HG03439 (cell line): ENCODE results near the gene DNMT3B.
A peak's percentile ranks its signal among the peaks of the same experiment; 100 is the strongest.
"Not testable (repeated sequence)": the region's sequence is repeated elsewhere in the genome, so short reads cannot be mapped to it uniquely, and the experiment has no call there.

ENCODE experiments used
- ATAC-seq: cut with Tn5 transposase; IDR thresholded peaks from one replicate; pipeline ENCODE4 v1.9.1; 2021; ENCODE audit warnings: mild to moderate bottlenecking, moderate library complexity; ENCODE audit not compliant: unreplicated experiment

The DNMT3B gene

DNA sequence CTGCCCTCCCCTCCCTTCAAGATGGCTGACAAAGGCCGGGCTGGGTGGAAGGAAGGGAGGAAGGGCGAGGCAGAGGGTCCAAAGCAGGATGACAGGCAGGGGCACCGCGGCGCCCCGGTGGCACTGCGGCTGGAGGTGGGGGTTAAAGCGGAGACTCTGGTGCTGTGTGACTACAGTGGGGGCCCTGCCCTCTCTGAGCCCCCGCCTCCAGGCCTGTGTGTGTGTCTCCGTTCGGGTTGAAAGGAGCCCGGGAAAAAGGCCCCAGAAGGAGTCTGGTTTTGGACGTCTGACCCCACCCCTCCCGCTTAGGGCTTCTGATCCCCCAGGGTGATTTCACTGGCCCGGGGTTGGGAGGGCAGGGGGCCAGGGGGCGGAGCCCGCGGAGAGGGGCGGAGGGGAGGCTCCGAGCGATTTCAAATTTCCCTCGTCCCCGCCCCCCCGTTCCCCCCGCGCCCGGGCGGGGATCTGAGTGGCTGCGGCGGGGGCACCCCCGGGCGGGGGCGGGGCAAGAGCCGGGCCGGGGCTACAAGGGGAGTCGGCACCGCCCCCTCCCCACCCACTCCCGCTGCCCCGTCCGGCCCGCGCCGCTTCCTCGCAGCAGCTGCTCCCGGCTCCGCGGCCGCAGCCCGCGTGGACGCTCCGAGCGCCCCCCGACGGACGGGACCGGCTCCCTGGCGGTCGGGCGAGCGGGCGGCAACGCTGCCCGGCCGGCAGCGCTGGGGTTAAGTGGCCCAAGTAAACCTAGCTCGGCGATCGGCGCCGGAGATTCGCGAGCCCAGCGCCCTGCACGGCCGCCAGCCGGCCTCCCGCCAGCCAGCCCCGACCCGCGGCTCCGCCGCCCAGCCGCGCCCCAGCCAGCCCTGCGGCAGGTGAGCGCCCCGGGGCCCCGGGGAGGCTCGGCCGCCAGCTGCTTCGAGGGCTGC lies at the start of gene DNMT3B:
DNMT3B (plus strand) TSS at position 555 of the 923 bp plus-strand sequence. CDS start 17,939 bp downstream, outside the sequence.
- ATAC-seq: peak; percentile 57

DNA sequence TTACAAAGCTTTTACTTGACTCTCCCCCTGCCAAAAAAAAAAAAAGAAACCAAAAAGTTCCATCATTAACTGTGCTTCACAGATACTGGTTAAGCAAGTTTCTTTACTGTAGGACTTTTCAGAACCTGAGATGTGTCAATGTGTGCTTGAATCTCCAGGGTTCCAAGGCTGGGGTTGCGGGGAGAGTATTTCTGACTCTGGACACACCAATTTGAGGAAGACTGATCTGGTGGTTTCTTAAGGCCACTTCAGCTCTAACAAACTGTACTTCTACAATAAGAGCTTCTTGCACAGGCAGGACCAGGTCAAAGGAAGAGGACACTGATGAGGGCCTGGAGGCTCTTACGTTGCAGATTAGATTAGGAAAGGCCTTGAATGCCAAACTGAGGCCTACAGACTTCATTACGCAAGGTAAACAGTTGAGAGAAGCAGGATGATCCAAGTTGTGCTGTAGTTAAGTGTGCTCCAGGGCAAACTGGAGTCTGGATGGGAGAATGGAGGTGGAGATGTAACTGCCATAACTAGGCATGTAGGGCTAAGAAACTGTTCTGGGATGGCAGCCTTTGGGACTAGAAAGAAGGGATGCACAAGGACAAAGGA lies 43.3 kb upstream of the DNMT3B start:
- ATAC-seq: no peak

DNA sequence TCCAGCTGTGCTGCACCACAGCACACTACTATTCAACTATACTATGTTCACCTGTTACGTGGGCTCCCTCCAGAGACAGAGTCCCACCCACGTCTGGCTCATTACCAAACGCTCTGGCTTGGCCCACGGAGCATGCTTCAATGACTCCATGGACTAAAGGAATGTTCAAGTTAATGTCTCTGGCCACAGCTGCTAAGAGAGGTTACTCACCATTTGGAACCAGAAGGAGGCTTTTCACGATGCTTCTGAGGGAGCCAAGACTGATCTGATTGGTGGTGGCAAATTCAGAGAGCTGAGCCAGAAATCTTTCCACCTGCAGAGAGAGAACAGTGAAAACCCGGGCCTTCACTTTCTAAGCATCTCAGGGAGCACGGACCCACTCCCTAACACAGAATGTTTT lies 34.5 kb upstream of the DNMT3B start:
- no peak for ATAC-seq

DNA sequence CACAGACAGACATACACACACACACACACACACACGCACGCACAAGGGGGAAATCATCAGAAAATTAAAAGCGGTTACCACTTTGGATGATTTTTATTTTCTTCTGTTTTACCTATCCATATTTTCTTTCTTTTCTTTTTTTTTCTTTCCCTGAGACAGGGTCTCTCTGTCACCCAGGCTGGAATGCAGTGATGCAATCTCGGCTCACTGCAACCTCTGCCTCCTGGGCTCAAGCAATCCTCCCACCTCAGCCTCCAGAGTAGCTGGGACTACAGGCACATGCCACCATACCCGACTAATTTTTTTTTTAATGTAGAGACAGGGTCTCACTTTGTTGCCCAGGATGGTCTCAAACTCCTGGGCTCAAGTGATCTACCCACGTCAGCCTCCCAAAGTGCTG lies 33.8 kb upstream of the DNMT3B start:
- ATAC-seq: not testable (repeated sequence)

DNA sequence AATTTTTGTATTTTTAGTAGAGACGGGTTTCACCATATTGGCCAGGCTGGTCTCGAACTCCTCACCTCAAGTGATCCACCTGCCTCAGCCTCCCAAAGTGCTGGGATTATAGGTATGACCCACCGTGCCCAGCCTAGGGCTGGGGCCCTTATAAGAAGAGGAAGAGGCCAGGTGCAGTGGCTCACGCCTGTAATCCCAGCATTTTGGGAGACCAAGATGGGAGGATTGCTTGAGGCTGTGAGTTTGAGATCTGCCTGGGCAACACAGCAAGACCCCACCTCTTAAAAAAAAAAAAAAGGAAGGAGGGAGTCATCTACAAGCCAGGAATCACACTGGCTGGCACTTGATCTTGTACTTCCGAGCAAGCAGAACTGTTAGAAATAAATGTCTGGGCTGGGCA lies 32.9 kb upstream of the DNMT3B start:
- ATAC-seq: not testable (repeated sequence)

DNA sequence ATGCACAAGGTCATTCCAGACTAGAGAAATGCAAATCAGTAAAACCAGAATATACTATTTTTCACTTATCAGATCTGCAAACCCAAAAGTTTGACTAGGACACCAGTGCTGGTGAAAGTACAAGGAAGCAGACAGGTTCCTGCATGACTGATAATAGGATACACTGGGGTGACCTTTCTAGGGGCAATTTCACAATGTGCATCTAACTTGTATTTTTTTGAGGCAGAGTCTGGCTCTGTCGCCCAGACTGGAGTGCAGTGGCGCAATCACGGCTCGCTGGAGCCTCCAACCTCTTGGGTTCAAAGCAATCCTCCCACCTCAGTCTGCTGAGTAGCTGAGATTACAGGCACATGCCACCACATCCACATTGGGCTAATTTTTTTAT lies 30.3 kb upstream of the DNMT3B start:
- no peak for ATAC-seq

DNA sequence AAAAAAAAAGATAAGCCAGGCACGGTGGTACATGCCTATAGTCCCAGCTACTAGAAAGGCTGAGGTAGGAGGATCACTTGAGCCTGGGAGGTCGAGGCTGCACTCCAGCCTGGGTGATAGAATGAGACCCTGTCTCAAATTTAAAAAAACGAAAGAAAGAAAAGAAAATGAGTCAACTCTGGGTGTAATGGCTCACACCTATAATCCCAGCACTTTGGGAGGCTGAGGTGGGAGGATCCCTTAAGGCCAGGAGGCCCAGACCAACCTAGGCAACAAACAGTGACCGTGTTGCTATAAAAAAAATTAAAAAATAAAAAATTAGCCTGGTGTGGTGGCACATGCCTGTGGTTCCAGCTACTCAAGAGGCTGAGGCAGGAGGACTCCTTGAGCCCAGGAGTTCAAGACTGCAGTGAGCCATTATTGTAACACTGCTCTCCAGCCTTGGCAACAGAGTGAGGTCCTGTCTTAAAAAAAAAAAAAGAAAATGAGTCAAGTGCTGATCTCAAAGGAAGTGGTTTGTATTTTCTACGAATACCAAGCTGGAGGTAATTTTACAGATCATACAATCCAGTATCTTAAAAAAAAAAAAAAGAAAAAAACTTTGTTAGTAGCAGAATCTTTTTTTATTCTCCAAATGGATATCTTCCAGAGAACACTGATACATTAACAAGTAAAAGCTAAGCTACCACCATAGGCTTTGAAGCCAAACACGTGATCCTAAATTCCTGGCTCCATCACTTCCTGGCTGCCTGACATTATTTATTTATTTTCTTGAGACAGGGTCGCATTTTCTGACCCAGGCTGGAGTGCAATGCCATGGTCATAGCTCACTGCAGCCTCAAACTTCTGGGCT lies 24.6 kb upstream of the DNMT3B start:
- ATAC-seq: no peak

DNA sequence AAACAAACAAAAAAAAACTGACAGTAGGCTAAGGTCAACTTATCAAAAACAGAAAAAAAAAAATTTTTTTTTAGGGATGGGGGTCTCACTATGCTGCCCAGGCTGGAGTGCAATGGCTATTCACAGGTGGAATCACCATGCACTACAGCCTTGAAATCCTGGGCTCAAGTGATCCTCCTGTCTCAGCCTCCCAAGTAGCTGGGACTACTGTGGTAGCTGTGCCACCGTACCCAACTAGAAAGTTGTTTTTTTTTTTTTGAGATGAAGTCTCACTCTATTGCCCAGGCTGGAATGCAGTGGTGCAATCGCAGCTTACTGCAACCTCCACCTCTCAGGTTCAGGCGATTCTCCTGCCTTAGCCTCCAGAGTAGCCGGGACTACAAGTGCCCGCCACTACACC lies 21.0 kb upstream of the DNMT3B start:
- ATAC-seq: no peak

DNA sequence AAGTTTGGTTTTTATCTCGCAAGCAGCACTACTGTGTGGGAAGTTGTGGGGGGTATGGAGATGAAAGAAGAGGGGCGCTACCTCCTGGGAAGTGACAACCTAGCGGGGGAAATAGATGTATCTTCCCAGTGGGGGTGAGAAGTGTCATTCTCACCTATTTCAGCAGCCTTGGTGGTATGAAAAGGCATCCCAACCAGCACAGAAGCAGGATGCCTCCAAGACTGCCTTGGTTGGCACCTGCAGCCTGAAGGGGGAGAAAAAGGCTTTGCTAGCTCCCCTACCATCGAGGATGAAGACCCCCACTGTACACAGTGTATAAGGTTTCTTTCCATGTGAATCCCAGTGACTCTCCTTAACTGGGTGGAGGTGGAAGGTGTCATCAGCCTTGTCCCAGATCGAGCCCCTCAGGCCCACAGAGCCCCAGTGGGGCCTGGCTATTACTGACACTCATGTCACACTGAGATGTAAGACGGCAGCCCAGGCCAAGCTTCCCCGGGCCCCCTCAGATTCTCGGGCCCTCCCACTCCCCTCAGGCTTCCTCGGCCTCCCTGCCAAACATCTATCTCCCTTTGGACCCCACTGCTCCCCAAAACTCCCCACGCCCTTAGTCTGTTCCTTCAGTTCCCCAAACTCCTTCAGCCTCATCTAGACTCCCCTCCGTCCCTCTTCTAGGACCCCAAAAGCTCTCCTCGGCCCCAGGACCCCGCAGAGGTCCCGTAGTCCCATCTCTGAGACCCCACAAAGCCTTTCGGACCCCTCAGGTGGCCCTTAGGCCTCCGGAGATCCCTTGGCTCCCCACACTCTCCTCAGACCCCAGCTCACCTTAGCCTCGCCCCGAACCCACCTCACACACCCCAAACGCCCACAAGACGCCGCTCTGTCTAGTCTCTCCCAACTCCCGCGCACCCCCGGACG lies 19.6 kb upstream of the DNMT3B start:
- ATAC-seq: no peak

DNA sequence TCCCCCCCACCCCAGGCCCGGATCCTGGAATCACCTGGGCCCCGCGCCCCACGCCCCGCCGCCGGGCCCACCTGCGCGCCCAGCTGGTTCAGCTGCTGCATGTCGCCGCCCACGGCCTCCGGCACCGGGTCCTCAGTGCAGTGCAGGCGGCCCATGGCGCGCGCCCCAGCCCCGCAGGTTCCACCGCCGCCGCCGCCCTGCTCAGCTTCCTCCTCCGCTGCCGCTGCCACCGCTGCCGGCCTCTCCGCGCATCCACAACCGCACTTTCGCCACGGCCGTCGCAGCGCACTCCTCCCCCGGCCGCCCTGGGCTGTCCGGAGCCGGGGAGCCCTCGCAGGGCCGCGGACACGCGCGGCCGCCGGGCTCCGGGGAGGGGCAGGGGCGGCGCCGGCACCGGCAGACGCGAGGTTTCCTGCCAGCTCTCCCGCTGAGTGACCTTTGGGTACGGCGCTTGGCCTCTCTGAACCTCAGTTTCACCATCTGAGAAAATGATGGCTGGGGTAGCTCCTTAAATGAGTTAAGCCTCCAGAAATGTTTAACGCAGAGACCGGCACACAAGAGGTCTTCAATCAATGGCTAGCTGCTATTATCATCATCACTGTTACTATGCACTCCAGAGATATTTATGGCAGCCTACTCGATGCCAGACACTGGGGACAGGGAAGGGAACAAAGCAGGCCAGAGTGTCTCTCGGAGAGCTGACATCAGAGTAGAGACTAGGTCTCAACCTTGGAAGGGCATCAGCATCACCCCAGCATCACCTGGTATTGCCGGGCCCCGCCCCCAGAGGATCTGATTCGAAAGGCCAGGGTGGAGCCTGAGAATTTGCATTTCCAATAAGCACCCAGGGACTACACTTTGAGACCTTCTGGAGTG lies 18.7 kb upstream of the DNMT3B start, which contains the start of gene COMMD7:
COMMD7 (minus strand) TSS at position 231 of the 876 bp plus-strand sequence; CDS start at position 155, 76 bp downstream.
- ATAC-seq: peak; percentile 68

DNA sequence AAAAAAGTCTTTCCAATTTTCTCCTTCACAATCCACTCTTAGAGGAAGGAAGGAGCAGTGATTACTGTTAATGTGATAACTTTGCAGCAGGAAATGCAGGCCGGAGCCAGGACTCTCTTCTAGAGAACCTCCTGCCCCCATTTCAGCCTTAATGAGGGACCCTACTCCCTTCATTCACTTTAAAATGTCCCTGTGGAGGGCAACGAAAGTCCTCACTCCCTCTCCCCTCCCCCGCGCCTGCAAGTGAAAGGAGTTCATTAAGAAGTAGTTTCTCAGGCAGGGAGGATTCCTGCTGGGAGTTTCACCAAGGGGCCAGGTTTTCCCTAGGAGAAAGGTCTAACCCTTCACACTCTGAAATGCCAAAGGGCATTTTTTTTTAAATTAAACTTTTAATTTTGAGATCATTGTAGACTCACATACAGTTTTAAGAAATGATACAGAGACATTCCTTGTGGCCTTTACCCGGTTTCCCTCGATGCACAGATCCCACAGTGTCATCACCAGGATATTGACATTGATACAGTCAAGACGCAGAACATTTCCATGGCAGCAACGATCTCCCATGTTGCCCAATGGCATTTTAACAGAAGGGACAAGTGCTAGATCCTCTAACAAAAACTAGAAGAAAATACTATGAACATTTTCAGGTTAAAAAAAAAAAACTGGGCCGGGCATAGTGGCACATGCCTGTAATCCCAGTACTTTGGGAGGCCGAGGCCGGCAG lies 12.1 kb upstream of the DNMT3B start:
- no peak for ATAC-seq

DNA sequence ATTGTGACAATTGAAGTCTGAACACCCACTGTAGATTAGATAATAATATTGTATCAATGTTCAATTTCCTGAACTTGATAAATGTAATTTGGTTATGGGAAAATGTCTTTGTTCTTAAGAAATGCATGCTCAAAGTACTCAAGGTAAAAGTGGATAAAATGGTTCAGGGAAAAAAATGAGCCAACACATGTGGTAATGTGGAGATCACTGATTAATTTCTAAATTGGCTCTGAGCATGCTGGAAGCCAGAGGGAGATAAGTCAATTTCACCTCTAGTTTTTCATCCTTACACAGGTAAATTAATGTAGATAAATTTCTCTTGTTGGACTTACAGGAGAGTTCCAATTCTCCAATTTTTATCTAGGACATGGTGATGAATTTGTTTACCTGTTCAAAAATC lies 10.9 kb upstream of the DNMT3B start:
- no peak for ATAC-seq

DNA sequence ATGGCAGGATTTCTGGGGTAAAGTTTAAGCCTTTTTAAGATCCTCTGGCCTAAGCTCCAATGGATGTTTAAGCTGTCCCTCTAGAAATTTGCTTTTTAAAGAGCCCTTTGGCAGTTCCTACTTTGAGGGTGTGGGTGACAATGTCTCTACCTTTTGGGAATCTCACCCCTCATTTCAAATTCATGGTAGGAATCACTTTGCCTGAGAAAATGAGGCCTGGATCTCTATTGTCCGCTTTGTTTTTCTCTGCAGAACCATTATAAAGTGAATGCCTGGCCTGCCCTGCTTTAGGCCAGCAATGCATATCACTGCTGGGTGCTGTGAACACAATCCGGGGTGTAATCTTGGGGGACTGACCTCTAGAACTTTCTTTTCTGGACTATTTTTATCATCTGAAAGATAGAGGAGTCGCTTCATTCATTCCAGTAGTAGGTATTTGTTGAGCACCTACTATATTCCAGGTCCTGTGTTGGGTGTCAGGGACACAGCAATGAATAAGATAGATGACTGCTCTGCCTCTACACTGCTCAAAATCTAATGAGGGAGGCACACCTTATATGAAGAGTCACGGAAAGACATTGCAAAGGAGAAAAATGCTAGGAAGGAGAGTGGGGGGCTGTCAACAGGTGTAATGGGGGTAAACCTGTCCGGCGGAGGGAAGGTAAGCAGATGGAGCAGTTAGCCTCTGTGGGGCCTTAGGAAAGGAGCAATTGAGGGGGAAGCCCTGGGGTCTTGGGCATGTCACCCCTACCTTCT lies 10.3 kb upstream of the DNMT3B start:
- no peak for ATAC-seq

DNA sequence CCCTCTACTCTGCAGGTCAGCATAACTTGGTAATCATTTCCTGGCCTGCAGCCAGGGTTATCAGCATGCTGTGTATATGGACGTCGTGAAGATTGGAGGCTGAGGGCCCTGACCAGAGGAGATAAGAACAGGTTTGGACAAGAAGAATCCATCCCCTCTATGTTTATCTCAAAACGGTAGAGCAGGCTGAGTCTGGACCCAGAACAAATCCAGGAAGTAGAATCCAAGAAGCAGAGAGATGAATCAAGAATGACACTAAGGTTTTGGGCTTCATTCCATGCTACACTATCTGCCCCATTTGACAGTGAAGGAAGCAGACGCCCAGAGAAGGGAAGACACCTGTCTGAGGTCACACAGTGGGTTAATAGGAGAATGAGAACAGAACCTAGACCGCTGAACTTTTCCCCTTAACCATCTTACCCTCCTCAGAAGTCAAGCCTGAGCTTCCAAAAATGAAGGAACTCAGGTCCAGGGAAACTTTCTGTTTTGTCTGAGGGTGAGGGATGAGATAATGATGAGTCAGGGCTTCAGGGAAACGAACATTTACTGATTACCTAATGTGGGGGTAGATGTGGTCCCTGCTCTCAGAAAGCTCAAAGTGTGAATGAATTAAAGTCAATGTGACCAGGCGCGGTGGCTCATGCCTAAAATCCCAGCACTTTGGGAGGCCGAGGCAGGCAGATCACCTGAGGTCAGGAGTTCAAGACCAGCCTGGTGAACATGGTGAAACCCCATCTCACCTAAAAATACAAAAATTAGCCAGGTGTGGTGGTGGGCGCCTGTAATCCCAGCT lies 9.5 kb upstream of the DNMT3B start:
- no peak for ATAC-seq

DNA sequence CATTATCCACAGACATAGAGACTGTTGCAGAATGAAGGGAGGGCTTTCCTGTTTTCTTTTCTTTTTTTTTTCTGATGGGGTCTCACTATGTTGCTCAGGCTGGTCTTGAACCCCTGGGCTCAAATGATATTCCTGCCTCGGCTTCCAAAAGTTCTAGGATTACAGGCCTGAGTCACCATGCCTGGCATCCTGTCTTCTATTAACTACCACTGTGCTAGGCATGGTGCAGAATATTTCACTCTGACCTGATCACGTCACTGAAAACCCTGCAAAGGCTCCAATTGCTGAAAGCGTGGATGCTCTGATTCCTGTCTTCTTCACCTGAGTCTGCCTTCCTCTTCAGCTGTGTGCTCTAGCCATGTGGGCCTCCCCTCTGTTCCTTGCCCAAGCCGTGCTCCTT lies 8.5 kb upstream of the DNMT3B start:
- ATAC-seq: no peak

DNA sequence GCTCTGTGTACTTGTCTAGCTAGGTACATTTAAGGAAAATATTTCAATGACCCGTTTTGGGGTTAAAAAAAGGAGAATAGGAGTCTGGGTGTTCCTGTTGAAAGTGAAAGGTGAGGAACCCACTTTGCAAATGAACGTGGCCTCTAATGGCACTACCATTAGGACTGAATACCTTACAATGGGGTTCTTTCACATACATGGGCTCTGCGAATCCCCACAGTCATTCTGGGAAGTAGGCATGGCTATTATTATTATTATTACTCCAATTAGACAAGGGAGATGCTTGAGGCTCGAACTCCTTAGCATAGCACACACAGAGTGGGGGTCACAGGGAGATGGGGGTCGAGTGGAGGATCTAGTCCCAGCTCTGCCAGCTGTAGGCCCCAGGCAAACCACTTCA lies 6.0 kb upstream of the DNMT3B start:
- no peak for ATAC-seq

DNA sequence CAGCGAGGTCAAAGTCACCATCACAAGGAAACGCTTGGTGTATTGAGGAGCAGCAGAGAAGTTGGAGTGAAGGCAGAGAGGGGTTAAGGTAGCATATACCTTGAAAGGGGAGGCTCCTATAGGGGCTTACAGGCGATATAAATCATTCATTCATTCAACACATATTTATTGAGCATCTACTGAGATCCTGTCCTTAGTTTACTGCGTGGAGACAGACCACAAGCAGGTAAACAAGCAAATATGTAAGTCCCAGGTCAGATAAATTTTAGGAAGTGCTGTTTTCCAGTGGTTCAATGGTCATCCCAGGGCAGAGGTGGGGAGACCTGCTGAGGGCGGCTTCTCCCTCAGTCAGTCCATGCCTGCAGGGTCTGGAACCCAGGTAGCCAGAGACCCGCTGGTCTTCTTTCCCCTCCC lies 761 bp upstream of the DNMT3B start:
- ATAC-seq: no peak
